UCSD-AML1 (cell line): ENCODE results near the gene NFAT5.
"Not testable (repeated sequence)": the region's sequence is repeated elsewhere in the genome, so short reads cannot be mapped to it uniquely, and the experiment has no call there.

Experiments
- DNase-seq: peaks from one replicate; lab custom pipeline; 2025; ENCODE audit not compliant: unreplicated experiment; lab: John Stamatoyannopoulos, UW

The NFAT5 gene

GRCh38 chr16:69546663-69547062 lies 19.1 kb upstream of the NFAT5 start:
- DNase-seq = not testable (repeated sequence)

- DNase-seq = no peak
These were observed 12.4 kb upstream of the NFAT5 start for GRCh38 chr16:69553332-69553731.

- no peak for DNase-seq
These were observed 11.3 kb upstream of the NFAT5 start for GRCh38 chr16:69554495-69554894.

GRCh38 chr16:69555437-69555836 lies 10.3 kb upstream of the NFAT5 start:
- DNase-seq = peak; percentile 13

- no peak for DNase-seq
These were observed 9.9 kb upstream of the NFAT5 start for GRCh38 chr16:69555867-69556266.

GRCh38 chr16:69559164-69559563 lies 6.6 kb upstream of the NFAT5 start:
- no peak for DNase-seq

GRCh38 chr16:69561367-69561766 lies 4.4 kb upstream of the NFAT5 start:
- DNase-seq = not testable (repeated sequence)

- DNase-seq = no peak
These were observed 3.9 kb upstream of the NFAT5 start for GRCh38 chr16:69561901-69562300.

- no peak for DNase-seq
These were observed 3.0 kb upstream of the NFAT5 start for GRCh38 chr16:69562813-69563212.

GRCh38 chr16:69563605-69564580 lies 1.9 kb upstream of the NFAT5 start:
- peak; percentile 35 for DNase-seq

GRCh38 chr16:69564845-69565670 lies 708 bp upstream of the NFAT5 start:
- DNase-seq = no peak

GRCh38 chr16:69566240-69566980 lies 644 bp downstream of the NFAT5 start:
- DNase-seq = peak; percentile 68

GRCh38 chr16:69566981-69567680 lies 1.4 kb downstream of the NFAT5 start:
- DNase-seq = peak; percentile 51

- DNase-seq = no peak
These were observed 2.9 kb downstream of the NFAT5 start for GRCh38 chr16:69568676-69569075.

- DNase-seq = not testable (repeated sequence)
These were observed 13.0 kb downstream of the NFAT5 start for GRCh38 chr16:69578771-69579170.

GRCh38 chr16:69579783-69580481 lies 14.2 kb downstream of the NFAT5 start:
- no peak for DNase-seq

GRCh38 chr16:69581297-69581696 lies 15.5 kb downstream of the NFAT5 start:
- DNase-seq = no peak

GRCh38 chr16:69584493-69584892 lies 18.7 kb downstream of the NFAT5 start:
- not testable (repeated sequence) for DNase-seq

- DNase-seq = no peak
These were observed 23.9 kb downstream of the NFAT5 start for GRCh38 chr16:69589434-69590269.
